Activated CD4-positive, alpha-beta T cell treated with anti-CD3 and anti-CD28 coated beads for 24 hours (primary cell): ENCODE data around the gene MBLAC1.

Experiments used
- DNase-seq, 2 donors: peaks; one replicate each; pipeline ENCODE4 v3.0.0-alpha.2; 2020; ENCODE audit warnings: low read depth in 2 of 2

Gene MBLAC1

GRCh38 chr7:100095704-100096103, 31.1 kb upstream of the MBLAC1 start:
- DNase-seq = no peak

DNA sequence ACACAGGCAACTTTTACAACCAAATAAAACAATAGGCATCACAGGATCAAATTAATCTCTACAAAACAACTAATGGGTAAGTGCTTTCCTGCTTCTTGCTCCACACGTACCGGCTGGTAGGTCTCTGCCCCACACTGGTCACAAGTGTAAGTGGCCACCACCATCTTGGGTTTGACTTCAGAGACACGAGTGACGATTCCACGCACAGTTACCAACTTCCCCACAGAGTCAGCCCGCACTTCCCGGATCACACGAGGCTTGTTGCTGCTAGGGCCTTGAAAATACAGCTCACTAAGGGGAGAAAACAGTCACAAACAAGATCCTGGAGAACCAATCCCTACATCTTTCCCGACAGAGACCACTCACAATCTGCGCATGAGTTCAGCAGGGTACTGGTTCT, 27.9 kb upstream of the MBLAC1 start:
- no peak for DNase-seq

DNA sequence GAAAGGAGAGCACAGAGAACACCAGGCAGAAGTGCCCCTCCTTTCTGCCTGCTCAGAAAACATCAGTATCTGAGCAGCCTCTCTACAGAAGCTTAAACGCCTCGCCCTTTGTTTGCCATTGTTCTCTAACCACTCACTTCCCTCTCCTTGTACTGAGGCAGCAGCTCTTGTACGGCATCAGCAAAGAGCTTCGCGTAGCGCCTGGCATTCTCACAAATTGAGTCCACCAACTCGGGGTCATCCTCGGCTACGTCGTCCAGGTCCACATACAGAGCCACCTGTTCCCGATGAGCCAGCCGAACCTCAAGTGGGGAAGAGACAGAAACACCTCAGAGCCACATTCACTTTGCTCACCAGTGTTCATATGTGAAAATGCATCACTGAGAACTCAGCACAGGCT, 27.3 kb upstream of the MBLAC1 start:
- DNase-seq = no peak

GRCh38 chr7:100100420-100101015, 26.2 kb upstream of the MBLAC1 start:
- DNase-seq = peak; percentile 75

DNA sequence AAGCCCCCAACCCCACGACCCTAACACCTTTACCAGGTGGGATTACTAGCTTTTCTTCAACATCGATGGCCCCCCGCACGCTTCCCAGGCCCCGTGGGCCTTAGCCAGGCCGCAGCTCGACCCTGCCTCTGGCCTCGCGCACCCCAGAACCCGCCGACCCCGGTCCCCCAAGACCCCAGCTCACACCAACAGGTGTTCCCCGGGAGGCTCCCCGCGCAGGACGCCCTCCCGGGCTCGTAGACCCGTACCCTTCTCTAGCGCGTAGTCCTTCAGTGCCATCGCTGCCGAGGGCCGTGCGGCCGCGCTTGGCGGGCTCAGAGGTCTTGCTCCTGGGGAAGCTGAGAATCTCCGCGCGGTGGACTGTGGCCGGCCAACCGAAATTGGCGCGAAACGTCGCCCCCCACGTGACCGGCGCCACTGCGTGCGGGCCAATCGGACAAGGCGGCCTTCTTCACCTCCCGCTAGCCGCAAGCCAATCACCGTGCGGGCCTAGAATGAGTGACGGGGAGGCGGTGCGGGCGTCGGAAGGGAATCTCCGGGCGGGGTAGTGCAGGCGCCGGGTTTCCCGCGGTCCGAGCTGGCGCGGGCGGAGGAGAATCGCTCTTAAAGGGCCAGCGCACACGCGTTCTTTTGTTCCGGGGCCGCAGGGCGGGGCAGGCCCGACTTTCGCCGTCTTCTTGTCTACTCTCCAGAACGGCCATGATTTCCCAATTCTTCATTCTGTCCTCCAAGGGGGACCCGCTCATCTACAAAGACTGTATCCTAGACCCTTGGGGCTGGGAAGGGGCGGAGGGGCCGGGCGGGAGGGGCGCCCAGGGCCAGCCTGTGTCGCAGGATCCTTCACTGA, 25.5 kb upstream of the MBLAC1 start, which contains the start of the genes AP4M1 and MCM7:
TSS of gene AP4M1 (plus strand) at position 628 of the 847 bp plus-strand sequence. CDS start at position 700, 72 bp downstream.
TSS of gene MCM7 (minus strand) at position 382 of the 847 bp plus-strand sequence. CDS start at position 279, 103 bp downstream.
- peak; percentile 95 to 96 for DNase-seq

GRCh38 chr7:100102950-100103840, 23.6 kb upstream of the MBLAC1 start:
- no peak for DNase-seq

GRCh38 chr7:100105534-100105933, 21.2 kb upstream of the MBLAC1 start:
- no peak for DNase-seq

GRCh38 chr7:100106633-100107032, 20.1 kb upstream of the MBLAC1 start:
- no peak for DNase-seq

DNA sequence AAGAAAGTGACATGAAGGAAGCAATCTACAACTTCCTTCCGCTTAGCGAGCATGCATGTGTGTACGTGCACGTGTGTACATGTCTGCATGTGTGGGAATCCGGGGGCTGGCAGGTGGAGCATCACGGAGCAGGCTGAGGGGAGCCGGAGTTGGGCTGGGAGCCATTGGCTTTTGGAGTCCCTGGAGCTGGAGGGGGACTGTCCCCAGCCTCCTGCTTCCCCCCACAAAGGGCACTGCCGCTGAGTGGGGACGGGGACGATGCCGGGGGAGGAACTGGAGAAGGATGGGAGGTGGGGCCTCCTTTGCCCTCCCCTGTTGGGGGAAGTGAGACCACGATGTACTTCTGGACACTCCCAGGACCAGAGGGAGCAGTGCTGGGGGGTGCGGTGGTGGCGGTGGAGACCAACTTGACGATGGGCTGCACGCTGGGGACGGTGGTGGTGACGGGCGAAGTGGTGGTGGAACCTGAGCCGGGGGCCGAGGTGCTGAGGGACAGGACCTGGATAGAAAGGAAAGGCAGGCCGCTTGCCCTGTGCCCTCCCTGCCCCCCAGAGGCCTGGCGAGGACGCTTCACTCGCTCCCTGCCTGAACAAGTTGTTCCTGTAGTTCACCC, 19.5 kb upstream of the MBLAC1 start:
- no peak for DNase-seq

- DNase-seq = no peak
These were observed 18.9 kb upstream of the MBLAC1 start for GRCh38 chr7:100107890-100108289.

DNA sequence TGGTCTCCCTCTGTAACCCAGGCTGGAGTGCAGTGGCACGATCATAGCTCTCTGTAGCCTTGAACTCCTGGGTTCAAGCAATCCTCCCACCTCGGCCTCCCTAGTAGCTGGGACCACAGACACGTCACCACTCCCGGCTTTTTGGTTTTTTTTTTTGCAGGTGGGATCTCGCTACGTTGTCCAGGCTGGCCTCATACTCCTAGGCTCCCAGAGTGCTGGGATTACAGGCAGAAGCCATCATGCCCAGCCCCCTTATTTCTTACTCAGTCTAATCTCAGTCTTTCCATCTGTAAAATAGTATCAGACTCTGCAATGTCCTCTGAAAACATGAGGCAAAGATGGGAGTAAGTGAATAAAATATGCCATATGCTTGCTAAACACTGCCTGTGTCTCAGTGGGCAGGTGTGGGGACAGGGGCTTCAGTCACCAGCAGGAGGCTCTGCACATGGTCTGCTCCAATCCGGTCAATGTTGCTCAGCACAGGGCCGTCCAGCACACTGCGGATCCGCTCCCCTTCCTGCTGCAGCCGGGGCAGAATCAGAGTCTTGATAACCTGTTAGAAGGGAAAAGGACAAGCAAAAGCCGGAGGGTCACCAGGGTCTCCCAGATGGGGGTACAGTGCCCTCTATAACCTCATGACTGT, 17.1 kb upstream of the MBLAC1 start:
- DNase-seq = no peak

GRCh38 chr7:100111156-100111555, 15.6 kb upstream of the MBLAC1 start:
- DNase-seq = no peak

DNA sequence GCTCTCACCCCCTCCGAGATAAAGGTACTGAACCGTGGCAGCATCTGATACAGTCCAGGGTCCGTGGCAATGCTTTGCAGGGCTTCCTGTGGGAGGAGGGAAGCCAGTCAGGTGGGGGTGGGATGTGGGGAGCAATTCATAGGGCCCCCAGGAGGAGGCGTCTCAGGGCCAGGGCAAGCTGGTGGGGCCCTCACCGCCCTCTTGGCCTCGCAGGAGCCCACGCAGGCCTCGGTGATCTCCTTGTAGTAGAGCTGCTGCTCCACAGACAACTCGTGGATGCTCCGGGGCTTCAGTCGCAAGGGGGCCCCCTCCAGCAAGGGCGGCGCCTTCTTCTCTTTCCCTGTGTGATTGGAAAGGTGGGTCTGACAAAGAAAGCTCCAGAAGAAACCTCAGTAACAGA, 14.9 kb upstream of the MBLAC1 start:
- no peak for DNase-seq

DNA sequence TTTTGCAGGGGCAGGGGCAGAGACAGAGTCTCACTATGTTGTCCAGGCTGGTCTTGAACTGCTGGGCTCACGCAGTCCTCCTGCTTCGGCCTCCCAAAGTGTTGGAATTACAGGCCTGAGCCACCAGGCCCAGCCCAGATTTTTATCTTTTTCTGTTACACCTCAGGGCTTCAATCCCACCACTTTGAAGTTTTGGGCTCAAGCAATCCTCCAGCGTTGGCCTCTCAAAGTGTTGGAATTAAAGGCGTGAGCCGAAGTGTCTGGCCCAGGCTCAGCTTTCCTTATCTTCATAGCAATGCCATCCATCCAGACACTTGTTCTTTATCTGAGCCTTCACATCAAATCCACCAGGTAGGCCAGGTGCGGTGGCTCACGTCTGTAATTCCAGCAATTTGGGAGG, 11.7 kb upstream of the MBLAC1 start:
- no peak for DNase-seq

DNA sequence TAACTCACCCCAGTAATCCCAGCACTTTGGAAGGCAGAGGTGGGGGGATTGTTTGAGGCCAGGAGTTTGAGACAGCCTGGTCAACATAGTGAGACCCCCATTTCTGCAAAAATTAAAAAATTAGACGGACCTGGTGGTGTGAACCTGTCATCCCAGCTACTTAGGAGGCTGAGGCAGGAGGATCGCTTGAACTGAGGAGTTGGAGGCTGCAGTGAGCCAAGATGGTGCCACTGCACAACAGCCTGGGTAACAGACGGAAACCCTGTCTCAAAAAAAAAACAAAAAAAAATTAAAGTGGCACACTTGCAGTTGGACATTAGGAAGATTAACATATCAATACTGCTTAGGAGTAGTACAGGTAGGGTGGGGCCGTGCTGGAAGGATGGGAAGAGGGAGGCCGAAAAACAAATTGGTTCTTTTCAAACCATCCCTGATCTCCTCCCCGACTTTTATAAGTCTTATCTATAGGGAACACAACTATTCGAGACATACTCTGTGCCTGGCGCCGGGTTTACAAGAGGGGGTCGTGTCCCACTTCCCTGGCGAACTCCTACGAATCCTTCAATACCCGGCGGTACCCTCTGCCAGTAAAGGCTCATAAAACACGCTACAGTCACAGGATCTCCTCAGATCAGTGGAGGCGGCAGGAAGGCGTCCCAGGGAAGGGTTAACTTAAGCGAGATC, 8.2 kb upstream of the MBLAC1 start:
- DNase-seq = no peak

DNA sequence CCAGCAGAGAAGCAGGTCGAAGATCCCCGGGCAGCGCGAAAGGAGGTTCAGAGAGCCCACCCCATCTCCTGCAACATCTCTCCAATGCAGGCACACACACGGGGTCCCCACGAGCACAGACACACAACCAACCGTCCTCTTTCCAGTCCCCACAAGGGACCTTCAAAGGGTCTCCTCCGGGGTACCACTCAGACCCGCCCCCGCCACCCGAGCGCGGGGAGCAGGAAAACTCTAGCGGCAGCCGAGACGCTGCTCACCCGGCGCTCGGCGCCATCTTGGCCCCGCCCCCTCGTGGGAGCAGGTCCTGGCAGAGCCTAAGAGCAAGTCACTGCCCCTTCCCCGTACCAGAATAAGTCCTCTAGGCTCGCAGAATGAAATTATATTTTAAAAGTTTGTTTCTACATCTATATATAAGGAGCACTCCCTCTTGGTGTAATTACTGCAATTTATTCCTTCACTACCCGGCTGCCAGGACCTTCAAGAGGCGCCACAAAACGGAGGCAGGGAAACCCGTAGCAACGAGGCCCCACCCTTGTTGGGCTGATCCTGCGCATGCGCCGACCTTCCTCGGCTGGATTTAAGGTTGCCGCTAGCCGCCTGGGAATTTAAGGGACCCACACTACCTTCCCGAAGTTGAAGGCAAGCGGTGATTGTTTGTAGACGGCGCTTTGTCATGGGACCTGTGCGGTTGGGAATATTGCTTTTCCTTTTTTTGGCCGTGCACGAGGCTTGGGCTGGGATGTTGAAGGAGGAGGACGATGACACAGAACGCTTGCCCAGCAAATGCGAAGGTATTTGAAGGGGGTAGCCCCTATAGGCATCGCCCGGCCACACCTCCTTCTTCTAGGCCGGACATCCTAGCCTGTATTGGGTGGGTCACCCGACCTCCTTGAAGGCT, 7.4 kb upstream of the MBLAC1 start, which contains the start of the genes CNPY4 and TAF6:
TSS of gene CNPY4 (plus strand) at position 563 of the 898 bp plus-strand sequence. CDS start at position 674, 111 bp downstream.
TSS of gene TAF6 (minus strand) at position 287 of the 898 bp plus-strand sequence. CDS start 5,149 bp downstream, outside the sequence.
- DNase-seq = peak; percentile 93 to 96

DNA sequence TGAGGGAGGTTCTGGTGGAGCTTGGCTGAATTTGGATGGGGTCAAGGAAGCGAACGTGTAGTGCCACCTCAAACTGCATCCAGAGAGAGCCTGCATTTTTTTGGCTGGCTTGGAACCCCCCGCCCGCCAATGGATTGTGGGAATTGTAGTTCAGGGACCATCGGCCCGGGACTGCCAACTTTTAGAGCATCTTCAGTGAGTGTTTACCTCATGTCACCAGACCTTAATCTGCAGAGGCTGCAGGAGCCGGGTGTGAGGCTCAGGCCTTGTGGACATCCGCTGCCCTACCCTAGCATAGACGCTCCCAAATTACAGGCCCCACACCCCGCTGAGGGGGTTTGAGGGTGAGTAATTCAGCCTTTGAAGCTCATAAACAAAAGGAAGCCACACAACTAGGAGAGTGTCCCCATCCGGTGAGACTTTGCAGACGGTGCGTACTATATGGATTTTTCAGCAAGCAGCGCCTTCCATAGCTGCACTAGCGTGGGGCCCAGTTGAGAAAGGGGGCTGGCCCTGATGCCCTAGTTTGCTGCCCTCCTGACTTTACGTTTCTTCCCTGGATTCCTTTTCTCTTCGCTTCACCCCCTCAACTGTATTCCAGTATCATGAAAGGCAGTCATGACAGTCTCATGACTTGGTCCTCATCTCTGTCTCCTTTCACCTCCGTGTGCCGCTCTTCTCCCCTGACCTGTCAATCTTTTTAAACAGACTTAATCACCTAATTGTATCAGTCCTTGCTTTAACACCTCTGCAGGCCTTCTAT, 6.6 kb upstream of the MBLAC1 start:
- peak; percentile 49 to 55 for DNase-seq

- DNase-seq = no peak
These were observed 6.1 kb upstream of the MBLAC1 start for GRCh38 chr7:100120733-100121036.

GRCh38 chr7:100122067-100122466, 4.7 kb upstream of the MBLAC1 start:
- no peak for DNase-seq
